HG02884 (cell line): ENCODE measurements around the gene ANKRD7.
"Not testable (repeated sequence)": the region's sequence is repeated elsewhere in the genome, so short reads cannot be mapped to it uniquely, and the experiment has no call there.

Source experiments
- ATAC-seq: cut with Tn5 transposase; IDR thresholded peaks from one replicate; pipeline ENCODE4 v1.9.1; 2021; ENCODE audit warnings: mild to moderate bottlenecking, moderate library complexity; ENCODE audit not compliant: unreplicated experiment

Gene ANKRD7

DNA sequence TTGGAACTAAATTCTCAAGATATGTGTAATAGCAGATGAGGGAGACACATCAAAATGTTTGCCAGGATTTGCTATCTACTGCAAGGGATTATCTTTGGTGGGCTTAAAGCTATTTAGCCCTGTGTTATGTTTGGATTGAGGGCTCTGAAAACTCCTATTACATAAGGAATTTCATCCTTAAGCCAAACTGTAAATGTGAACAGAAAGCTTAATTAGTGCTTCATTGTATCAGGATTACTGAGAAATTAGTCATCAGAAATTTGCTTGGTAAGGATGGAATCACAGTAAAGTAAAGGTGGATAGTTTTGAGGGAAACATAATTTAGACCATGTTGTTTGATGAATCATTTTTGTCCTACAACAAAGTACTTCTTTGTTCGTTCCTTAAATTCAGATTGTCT lies 8.3 kb downstream of the ANKRD7 start:
- ATAC-seq: no peak

DNA sequence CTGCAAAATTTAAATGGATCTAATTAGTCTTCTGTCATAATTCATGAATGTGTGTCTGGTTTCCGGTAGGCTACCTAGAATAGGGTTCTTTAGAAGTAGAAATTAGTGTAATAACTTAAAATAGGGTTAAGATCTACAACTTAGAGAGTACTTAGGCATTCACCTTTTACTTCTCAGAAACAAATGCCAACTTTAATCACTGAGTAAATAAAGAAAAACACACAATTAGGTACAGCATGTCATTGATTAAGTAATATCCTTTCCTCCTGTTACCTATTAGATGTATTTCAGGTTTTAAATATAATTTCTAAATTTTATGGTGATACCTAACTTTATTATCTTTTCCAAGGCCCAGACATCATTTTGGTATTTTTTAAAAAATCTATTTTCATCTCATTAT lies 9.3 kb downstream of the ANKRD7 start:
- no peak for ATAC-seq

DNA sequence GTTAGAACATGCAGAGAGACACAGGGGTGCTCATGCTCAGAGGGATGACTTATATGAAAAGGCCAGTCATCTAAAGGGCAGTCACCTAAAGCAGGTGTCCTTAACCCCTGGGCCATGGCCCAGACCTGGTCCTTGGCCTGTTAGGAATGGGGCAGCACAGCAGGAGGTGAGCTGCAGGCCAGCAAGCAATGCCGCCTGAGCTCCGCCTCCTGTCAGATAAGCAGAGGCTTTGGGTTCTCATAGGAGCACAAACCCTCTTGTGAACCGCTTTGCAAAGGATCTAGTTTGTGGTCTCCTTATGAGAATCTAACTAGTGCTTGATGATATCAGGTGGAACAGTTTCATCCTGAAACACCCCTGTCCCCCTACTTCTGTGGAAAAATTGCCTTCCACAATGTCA lies 14.5 kb downstream of the ANKRD7 start:
- ATAC-seq: no peak

DNA sequence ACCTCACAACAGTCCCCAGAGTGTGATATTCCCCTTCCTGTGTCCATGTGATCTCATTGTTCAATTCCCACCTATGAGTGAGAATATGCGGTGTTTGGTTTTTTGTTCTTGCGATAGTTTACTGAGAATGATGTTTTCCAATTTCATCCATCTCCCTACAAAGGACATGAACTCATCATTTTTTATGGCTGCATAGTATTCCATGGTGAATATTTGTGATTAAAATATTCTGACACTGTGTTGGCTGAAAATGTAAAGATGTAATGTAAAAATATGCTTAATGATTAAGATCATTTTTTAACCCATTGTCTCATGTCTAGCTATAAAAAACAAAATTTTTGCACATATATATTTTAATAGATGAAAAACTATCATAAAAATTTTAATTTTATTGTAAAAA lies 15.8 kb downstream of the ANKRD7 start:
- ATAC-seq: not testable (repeated sequence)

DNA sequence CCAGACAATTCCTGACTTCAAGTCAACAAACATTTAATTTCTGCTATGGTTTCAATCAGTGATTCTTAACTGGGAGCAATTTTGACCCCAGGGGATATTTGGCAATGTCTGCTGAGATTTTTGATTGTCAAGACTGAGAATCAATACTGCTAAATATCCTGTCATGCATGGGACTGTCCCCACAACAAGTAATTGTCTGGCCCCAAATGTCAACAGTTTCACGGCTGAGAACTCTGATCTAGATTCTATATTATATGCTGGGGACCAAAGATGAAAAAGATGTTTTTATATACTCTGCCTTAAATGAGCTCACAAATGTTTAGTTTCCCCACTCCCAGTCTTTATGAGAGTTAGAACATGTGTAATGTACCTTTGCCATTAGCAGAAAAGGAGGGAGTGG lies 19.2 kb downstream of the ANKRD7 start:
- ATAC-seq: no peak

DNA sequence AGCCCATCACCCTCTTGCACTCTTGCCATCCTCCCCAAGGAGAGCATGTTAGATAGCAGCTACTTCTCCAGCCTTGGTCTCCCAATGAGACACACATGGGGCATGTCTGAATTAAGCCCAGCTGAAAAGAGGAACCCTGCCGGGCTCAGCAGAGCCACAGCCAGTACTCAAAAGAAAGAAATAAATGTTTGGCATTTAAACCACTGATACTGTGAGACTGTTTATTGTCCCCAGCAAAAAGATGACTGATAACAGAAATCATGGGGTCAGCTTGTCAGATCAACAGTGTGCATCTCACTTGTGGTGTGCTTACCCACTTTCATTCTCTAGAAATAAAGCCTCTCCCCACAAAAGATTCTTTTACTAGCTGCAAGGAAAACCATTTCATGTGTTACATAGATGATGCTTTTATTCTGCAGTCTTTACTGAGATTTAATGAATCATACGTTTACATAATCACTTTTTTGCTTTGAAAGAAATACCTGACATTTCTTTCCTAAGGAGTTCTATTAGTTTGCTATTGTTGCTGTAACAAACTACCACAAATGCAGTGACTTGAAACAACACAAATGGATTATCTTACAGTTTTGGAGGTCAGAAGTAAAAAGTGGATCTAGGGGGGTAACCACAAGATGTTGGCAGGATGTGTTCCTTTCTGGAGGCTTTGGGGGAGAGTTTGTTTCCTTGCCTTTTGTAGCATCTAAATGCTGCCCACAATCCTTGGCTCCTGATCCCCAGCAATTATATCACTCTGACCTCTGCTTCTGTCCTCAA lies 20.9 kb downstream of the ANKRD7 start:
- ATAC-seq: peak; percentile 85

DNA sequence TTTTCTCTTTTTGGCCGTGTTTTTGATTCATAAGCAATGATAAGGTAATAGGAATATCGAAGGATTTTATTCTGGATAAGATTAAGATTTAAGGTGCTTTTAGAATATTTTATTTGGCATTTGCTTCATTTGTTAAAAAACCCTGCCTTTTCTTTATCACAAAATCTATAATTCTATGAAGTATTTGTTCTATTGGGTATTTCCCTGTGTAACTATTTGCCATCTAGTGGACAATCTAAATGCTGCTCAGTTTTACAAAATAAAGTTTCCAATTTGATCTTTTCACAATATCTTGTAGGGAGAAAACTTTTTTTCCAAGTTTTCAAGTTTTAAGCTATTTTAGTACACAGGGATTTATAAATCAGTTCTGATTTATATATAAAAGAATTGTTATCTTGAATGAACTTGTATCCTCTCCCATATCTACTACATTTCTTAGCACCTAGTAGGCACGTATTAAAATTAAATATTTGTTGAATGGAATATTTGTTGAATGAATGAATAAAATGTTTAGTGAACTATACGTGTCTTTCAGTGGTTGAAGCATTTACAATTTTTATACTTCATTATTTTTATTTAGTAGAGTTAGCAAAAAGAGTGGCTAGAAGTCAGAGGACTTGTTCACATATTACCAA lies 26.5 kb downstream of the ANKRD7 start:
- no peak for ATAC-seq

DNA sequence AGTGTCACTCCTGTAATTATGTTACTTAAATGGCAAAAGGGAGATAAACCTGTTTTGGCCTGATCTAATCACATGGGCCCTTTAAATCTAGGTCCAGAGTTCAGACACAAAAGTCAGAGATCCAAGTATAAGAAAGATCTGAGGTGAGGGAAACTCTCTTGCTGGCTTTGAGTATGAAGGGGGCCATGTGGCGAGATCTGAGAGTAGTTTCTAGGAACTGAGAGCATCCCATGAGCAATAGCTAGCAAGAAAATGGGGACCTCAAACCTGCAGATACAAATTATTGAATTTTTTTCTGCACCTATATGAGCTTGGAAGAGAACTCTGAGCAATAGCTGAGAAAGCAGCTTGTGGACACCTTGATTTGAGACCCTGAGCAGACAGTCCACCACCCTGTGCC lies 27.6 kb downstream of the ANKRD7 start:
- peak; percentile 80 for ATAC-seq

DNA sequence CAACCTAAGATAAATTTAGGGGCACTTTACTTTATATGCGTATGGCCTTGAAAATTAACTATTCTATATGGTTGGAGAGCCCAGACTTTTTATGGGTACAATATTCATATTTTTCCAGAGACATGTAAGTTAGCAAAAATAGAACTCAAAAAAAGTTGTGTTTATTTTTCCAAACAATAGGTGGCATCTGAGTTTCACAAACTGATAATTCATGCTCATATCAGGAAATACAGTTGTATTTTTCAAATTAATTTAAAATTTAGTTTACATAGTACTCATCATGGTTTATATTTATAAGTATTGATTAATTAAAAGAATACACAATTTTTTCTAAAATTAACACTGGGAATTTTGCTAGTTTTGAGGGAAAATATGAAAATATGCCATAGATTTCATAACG lies 34.6 kb downstream of the ANKRD7 start:
- no peak for ATAC-seq

DNA sequence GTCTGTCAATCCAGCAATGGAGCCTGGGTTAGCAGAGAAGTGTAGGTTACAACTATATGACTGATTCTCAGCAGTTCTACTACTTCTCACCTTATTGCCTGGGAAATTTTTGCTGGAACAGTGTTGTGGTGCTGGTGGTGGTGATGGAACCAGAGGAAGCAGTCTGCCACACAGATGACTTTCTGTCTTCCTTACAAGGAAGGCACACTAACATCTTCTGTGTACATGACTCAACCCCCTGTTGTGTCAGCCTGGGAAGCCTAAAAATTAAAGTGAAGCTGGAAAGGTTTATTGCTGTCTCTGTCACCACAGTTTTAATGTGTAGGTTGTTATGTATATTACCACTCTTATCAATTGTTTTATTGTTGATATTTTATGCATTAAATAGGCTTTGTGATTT lies 40.3 kb downstream of the ANKRD7 start:
- ATAC-seq: no peak

DNA sequence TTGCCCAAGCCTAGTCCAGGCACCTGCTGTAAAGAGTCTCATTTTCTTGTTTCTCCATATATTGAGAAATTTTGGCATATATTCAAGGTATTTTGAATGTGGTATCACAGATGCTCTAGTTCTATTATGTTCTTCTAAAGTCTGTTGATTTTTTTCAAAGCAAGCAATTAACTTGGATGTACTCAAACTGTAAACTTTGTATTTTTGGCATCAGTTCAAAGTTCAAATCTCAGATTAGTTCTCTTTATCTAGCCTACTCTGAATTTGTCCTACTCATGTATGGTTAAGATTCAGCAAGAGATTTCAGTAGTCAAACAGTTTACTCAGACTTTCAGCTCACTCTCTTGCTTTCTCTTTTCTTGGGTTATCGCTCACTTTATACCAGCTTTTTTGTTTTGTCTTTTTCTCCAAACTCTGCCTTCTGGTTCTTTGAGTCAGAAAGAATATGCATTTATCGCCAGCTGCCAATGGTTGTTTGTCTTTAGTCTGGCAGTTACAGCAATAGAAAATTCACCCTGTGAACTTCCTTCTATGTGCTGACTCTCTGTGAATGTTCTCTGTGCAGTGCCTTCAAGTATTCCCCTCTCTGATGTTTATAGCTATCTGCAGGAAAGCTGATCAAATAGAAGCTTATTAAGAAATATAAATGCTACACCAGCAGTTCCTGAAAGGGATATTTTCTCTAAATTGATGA lies 56.0 kb downstream of the ANKRD7 start:
- no peak for ATAC-seq

DNA sequence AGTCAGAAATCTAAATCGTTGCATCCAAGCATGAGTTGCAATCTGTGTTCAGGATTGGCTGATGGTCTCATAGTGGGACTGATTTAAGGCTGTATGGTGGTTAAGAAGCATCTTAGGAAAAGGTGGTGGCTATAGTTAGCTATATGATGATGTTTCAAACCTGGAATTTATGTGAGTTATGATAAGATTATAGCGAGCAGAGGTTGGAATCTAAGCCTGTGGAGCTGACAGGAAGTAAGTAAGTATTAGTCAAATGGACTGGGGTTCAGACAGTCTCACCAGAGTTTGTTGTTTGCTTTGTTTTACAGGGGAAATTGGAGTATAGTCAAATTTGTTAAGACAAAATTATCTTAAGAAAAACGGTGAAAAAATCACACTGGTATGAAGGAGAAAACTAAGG lies 56.7 kb downstream of the ANKRD7 start:
- ATAC-seq: no peak

DNA sequence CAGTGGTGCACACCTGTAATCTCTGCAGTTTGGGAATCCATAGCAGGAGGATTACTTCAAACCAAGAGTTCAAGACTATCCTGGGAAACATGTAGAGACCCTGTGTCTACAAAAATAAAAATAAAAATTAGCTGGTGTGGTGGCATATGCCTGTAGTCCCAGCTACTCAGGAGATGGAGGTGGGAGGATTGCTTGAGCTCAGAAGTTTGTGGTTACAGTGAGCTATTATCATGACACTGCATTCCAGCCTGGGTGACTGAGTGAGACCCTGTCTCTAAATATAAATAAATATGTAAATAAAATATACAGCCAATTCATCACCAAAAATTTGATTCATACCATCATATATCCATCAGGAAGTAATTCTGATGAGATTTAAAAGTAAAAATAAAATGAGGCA lies 60.9 kb downstream of the ANKRD7 start:
- no peak for ATAC-seq

DNA sequence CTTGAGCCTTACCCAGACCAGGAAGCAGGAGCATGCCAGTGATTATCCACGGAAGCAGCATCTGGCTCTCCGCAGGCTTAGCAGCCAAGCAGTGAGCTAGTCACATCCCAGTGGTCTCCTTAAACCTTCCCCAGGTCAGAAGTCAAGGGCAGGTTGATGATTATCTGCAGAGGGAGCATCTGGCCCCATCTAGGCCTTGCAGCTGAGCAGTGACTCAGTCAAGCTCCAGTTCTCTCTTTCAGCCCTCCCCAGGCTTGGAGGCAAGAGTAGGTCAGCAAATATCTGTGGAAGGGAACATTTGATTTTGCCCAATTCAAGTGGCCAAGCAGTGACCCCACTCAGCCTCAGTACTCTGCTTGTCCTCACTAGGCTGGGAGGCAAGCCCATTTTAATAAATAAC lies 61.6 kb downstream of the ANKRD7 start:
- no peak for ATAC-seq

DNA sequence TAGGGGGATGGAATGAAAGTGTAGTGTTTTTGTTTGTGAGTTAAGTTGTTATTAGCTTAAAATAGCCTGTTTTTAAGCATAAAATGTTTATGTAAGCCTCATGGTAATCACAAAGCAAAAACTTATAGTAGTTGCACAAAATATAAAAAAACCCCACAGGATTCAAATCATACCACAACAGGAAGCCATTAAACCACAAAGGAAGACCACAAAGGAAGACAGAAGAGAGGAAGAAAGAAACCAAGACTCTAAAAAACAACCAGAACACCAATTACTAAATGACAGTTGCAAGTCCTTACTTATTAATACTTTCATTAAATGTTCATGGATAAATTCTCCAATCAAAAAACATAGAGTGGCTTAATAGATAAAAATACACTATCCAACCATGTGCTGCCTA lies 63.6 kb downstream of the ANKRD7 start:
- ATAC-seq: peak; percentile 83

DNA sequence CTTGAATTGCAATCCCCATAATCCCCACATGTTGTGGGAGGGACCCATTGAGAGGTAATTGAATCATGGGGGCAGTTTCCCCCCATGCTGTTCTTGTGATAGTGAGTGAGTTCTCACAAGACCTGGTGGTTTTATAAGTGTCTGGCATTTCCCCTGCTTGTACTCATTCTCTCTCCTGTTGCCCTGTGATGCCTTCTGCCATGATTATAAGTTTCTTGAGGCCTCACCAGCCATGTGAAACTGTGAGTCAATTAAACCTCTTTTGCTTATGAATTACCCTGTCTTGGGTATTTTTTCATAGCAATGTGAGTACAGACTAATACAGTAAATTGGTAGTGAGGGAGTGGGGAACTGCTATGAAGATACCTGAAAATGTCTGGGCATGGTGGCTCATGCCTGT lies 65.0 kb downstream of the ANKRD7 start:
- ATAC-seq: no peak
